H9 (cell line): Measurements from ENCODE around the gene SORBS1. TPM values are rescaled to one million over a fixed set of nuclear protein-coding genes. Genes with fewer than 3 reads are reported as not detected.

ENCODE experiments used
- DNase-seq: peaks from one replicate; pipeline ENCODE4 v3.0.0-alpha.2; 2017
- H2AFZ ChIP-seq: one replicate; pipeline ENCODE4 v1.6.1; 2013; ENCODE audit warnings: mild to moderate bottlenecking, low read length, control low read depth, moderate library complexity
- H2AK5ac ChIP-seq: 2 replicates; pipeline ENCODE4 v1.6.1; 2013; ENCODE audit warnings: low read length, control low read depth, mixed read lengths; ENCODE audit not compliant: insufficient read length
- H2BK120ac ChIP-seq: one replicate; pipeline ENCODE4 v1.6.1; 2013; ENCODE audit warnings: low read depth, mild to moderate bottlenecking, low read length, control low read depth, inconsistent platforms; ENCODE audit not compliant: poor library complexity, severe bottlenecking
- H2BK12ac ChIP-seq: 2 replicates; pipeline ENCODE4 v1.6.1; 2013; ENCODE audit warnings: low read length, control low read depth, mixed read lengths, low read depth; ENCODE audit not compliant: insufficient read length
- H2BK15ac ChIP-seq: 2 replicates; pipeline ENCODE4 v1.6.1; 2013; ENCODE audit warnings: low read depth, low read length, control low read depth
- H2BK20ac ChIP-seq: one replicate; pipeline ENCODE4 v1.6.1; 2013; ENCODE audit warnings: low read depth, mild to moderate bottlenecking, low read length, control low read depth, inconsistent platforms; ENCODE audit not compliant: poor library complexity, severe bottlenecking
- H2BK5ac ChIP-seq: 2 replicates; pipeline ENCODE4 v1.6.1; 2013; ENCODE audit warnings: low read length, control low read depth, mixed read lengths; ENCODE audit not compliant: insufficient read length
- H3K14ac ChIP-seq: 2 replicates; pipeline ENCODE4 v1.6.1; 2013; ENCODE audit warnings: low read length, control low read depth; ENCODE audit not compliant: insufficient read depth
- H3K18ac ChIP-seq: 2 replicates; pipeline ENCODE4 v1.6.1; 2013; ENCODE audit warnings: low read depth, mild to moderate bottlenecking, mixed read lengths, low read length, control low read depth; ENCODE audit not compliant: insufficient read length
- H3K23ac ChIP-seq: 2 replicates; pipeline ENCODE4 v1.6.1; 2013; ENCODE audit warnings: low read length, control low read depth, mixed read lengths, low read depth; ENCODE audit not compliant: insufficient read length
- H3K23me2 ChIP-seq: 2 replicates; pipeline ENCODE4 v1.6.1; 2013; ENCODE audit warnings: low read depth, mild to moderate bottlenecking, mixed read lengths, low read length, control low read depth; ENCODE audit not compliant: insufficient read length, poor library complexity, severe bottlenecking
- H3K27ac ChIP-seq: 2 replicates; pipeline ENCODE4 v1.5.1; 2013; ENCODE audit warnings: low read length, control low read depth, mixed read lengths, low read depth; ENCODE audit not compliant: insufficient read length
- H3K27me3 ChIP-seq: 2 replicates; pipeline ENCODE4 v1.6.1; 2013; ENCODE audit warnings: low read length, control low read depth, inconsistent platforms; ENCODE audit not compliant: insufficient read depth
- H3K4ac ChIP-seq: 2 replicates; pipeline ENCODE4 v1.6.1; 2013; ENCODE audit warnings: low read depth, mild to moderate bottlenecking, control low read depth, inconsistent platforms, low read length, moderate library complexity
- H3K4me1 ChIP-seq: 2 replicates; pipeline ENCODE4 v1.6.1; 2013; ENCODE audit warnings: low read length, control low read depth, inconsistent platforms; ENCODE audit not compliant: insufficient read depth
- H3K4me2 ChIP-seq: 2 replicates; pipeline ENCODE4 v1.6.1; 2013; ENCODE audit warnings: low read length, control low read depth, mixed read lengths; ENCODE audit not compliant: insufficient read length, insufficient read depth
- H3K56ac ChIP-seq: 2 replicates; pipeline ENCODE4 v1.6.1; 2013; ENCODE audit warnings: low read depth, mild to moderate bottlenecking, mixed read lengths, low read length, control low read depth; ENCODE audit not compliant: insufficient read length
- H3K79me1 ChIP-seq: 2 replicates; pipeline ENCODE4 v1.6.1; 2013; ENCODE audit warnings: low read depth, mild to moderate bottlenecking, moderate library complexity, low read length, control low read depth, inconsistent platforms; ENCODE audit not compliant: insufficient read depth, poor library complexity, severe bottlenecking
- H3K79me2 ChIP-seq: 2 replicates; pipeline ENCODE4 v1.6.1; 2013; ENCODE audit warnings: low read length, control low read depth, inconsistent platforms; ENCODE audit not compliant: insufficient read depth
- H3K9ac ChIP-seq: 2 replicates; pipeline ENCODE4 v1.6.1; 2013; ENCODE audit warnings: low read length, control low read depth, mixed read lengths; ENCODE audit not compliant: insufficient read length; ENCODE audit errors: extremely low read depth
- H3K9me3 ChIP-seq: one replicate; pipeline ENCODE4 v1.6.1; 2013; ENCODE audit warnings: low read depth, low read length, inconsistent platforms; ENCODE audit not compliant: control insufficient read depth
- H3T11ph ChIP-seq: one replicate; pipeline ENCODE4 v1.6.1; 2013; ENCODE audit warnings: mild to moderate bottlenecking, low read length, control low read depth, inconsistent platforms
- H4K20me1 ChIP-seq: one replicate; pipeline ENCODE4 v1.6.1; 2013; ENCODE audit not compliant: control insufficient read depth, insufficient read length, insufficient read depth
- H4K5ac ChIP-seq: 2 replicates; pipeline ENCODE4 v1.6.1; 2013; ENCODE audit warnings: low read depth, mild to moderate bottlenecking, mixed read lengths, low read length, control low read depth; ENCODE audit not compliant: insufficient read length
- H4K8ac ChIP-seq: replicated peaks from 2 replicates; pipeline ENCODE4 v1.6.1; 2013; ENCODE audit warnings: low read length, control low read depth, mixed read lengths, low read depth; ENCODE audit not compliant: insufficient read length
- H4K91ac ChIP-seq: 2 replicates; pipeline ENCODE4 v1.6.1; 2013; ENCODE audit warnings: low read depth, mild to moderate bottlenecking, moderate library complexity, mixed read lengths, low read length, control low read depth; ENCODE audit not compliant: insufficient read length
- H3K27ac Mint-ChIP-seq, 3 experiments: 2 replicates in 2 of 3; 3 replicates in 1 of 3; pipeline ENCODE4 v1.8.0; 2020 to 2021; ENCODE audit warnings: mixed read lengths in 3 of 3, mild to moderate bottlenecking in 1 of 3, moderate library complexity in 1 of 3
- H3K27me3 Mint-ChIP-seq: 2 replicates; pipeline ENCODE4 v1.8.0; 2021; ENCODE audit warnings: low read depth, mild to moderate bottlenecking, moderate library complexity, mixed read lengths
- H3K36me3 Mint-ChIP-seq, 3 experiments: 2 replicates in 2 of 3; 3 replicates in 1 of 3; pipeline ENCODE4 v1.8.0; 2020 to 2021; ENCODE audit warnings: low read depth in 3 of 3, mixed read lengths in 3 of 3; ENCODE audit not compliant: insufficient read depth in 1 of 3
- H3K4me1 Mint-ChIP-seq, 2 experiments: 2 replicates each; pipeline ENCODE4 v1.8.0; 2020; ENCODE audit warnings: mixed read lengths in 2 of 2
- H3K4me3 Mint-ChIP-seq, 2 experiments: 2 replicates in 1 of 2; 3 replicates in 1 of 2; pipeline ENCODE4 v1.8.0; 2020 to 2021; ENCODE audit warnings: mild to moderate bottlenecking in 2 of 2, mixed read lengths in 2 of 2, moderate library complexity in 1 of 2
- H3K9me3 Mint-ChIP-seq, 2 experiments: 2 replicates in 1 of 2; 3 replicates in 1 of 2; pipeline ENCODE4 v1.8.0; 2020; ENCODE audit warnings: mild to moderate bottlenecking in 2 of 2, mixed read lengths in 2 of 2, moderate library complexity in 1 of 2
- WGBS: extraction: QIAGEN DNeasy Blood & Tissue Kit; methylation state at CpG from one replicate; pipeline ENCODE4 v1.1.7; 2013; ENCODE audit warnings: missing lambda C conversion rate, low lambda C conversion rate, mixed read lengths; ENCODE audit not compliant: insufficient read length; ENCODE audit errors: extremely low coverage; 5-methylcytosine and 5-hydroxymethylcytosine counted together
- total RNA-seq: library from RNA; stranded (reverse); gene quantifications from 2 replicates; pipeline ENCODE4 v1.2.1, GENCODE V29; 2021
- TF ChIP-seq, protein P1 (sequence below): fragments of 200-600 bp; sonication (generic); conservative IDR thresholded peaks from 3 replicates; pipeline ENCODE4 v1.8.0; 2021; ENCODE audit warnings: antibody characterized with exemption, mild to moderate bottlenecking

Gene SORBS1
- total RNA-seq, 1 experiment from 2014 or later = 24.3 TPM

DNA sequence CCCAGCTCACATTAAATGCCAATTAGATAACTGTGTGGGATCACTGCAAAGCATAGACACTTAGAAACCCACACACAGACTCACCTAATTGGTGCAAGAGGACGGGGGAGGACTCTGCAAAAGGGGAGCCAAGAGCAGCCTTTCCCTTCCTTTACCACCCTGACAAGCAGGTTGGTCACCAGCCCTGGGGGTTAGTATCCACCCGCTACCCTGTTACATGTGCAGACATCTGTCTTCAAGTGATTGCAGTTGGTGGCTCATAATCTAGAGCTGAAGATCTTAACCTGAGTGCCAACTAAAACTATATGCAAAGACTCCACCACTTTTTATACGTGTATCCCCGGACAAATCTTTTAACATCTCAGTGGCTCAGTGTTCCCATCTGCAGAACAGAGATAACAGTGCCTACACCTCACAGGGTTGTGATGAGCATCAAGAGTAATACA lies 56.9 kb downstream of the SORBS1 start:
- Histone ChIP-seq H3K14ac (no peak overlapping the region), H3K4me2 (no peak overlapping the region), H3K27ac (no peak overlapping the region), H3K4ac (no peak overlapping the region), H2BK12ac (no peak overlapping the region), H3T11ph (no peak overlapping the region), H3K9me3 (no peaks in the 10 kb centered on the region), H4K20me1 (no peaks in the 10 kb centered on the region), H4K91ac (no peak overlapping the region), H4K8ac (no peak overlapping the region), H4K5ac (no peak overlapping the region), H3K9ac (no peak overlapping the region), H3K27me3 (no peaks in the 10 kb centered on the region), H2AK5ac (no peak overlapping the region), H3K56ac (no peak overlapping the region), H2BK20ac (no peak overlapping the region), H3K23me2 (no peaks in the 10 kb centered on the region), H3K79me2 (peaks cover 5% of the 10 kb centered on the region; the same call in 1 of the 2 replicates), H2BK15ac (no peak overlapping the region), H3K18ac (no peak overlapping the region), H3K4me1 (peaks cover 10% of the 10 kb centered on the region; the same call in 1 of the 2 replicates), H3K23ac (no peak overlapping the region), H2BK120ac (no peak overlapping the region), H2AFZ (no peak overlapping the region), H3K79me1 (no peaks in the 10 kb centered on the region), H2BK5ac (no peak overlapping the region)
- H3K9me3 Mint-ChIP-seq = no peaks in the 10 kb centered on the region
- no peaks in the 10 kb centered on the region for H3K27me3 Mint-ChIP-seq
- WGBS = no CpG with 5 or more reads among the region's 4 CpGs
- H3K4me1 Mint-ChIP-seq = peaks cover 50 to 67% of the 10 kb centered on the region in 2 experiments
- H3K4me3 Mint-ChIP-seq = no peak overlapping the region
- no peak overlapping the region for H3K27ac Mint-ChIP-seq
- no peaks in the 10 kb centered on the region for H3K36me3 Mint-ChIP-seq
- no peak for DNase-seq
- TF ChIP-seq, protein P1, sequence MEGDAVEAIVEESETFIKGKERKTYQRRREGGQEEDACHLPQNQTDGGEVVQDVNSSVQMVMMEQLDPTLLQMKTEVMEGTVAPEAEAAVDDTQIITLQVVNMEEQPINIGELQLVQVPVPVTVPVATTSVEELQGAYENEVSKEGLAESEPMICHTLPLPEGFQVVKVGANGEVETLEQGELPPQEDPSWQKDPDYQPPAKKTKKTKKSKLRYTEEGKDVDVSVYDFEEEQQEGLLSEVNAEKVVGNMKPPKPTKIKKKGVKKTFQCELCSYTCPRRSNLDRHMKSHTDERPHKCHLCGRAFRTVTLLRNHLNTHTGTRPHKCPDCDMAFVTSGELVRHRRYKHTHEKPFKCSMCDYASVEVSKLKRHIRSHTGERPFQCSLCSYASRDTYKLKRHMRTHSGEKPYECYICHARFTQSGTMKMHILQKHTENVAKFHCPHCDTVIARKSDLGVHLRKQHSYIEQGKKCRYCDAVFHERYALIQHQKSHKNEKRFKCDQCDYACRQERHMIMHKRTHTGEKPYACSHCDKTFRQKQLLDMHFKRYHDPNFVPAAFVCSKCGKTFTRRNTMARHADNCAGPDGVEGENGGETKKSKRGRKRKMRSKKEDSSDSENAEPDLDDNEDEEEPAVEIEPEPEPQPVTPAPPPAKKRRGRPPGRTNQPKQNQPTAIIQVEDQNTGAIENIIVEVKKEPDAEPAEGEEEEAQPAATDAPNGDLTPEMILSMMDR = no peak
